GM19035 (cell line): ENCODE data around the gene PYDC2.
"Not testable (repeated sequence)": the region's sequence is repeated elsewhere in the genome, so short reads cannot be mapped to it uniquely, and the experiment has no call there.

Experiments used
- ATAC-seq: cut with Tn5 transposase; IDR thresholded peaks from one replicate; pipeline ENCODE4 v1.9.1; 2021; ENCODE audit not compliant: unreplicated experiment

The PYDC2 gene

GRCh38 chr3:191460360-191460759 is 603 bp upstream of the PYDC2 start:
- no peak for ATAC-seq

GRCh38 chr3:191470080-191470479 is 9.1 kb downstream of the PYDC2 start:
- no peak for ATAC-seq

- no peak for ATAC-seq
These were observed 9.6 kb downstream of the PYDC2 start for GRCh38 chr3:191470545-191470944.

DNA sequence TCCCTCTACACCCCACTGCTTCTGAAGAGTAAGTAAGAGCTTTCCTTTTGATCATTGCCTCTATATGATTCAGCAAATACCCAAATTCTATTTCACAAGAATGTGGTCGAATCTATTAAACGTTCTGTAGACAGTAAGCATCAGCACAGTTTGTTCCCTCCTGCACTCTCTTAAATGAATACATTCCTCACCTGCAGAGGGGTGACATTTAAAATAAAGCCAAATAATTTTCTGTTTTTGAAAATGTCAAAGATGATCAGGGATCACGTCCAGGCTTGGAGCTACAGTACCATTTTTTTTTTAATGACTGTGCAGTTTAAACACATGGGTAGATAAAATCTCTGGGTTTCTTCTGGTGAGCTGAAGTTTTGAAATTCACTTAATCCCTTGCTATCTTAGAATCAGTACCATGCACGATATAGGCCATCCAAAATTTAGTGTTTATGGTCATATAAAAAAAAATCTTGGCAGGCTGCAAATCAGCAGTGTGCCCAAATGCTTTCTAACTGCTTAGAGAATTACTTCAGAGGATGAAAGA is 12.8 kb downstream of the PYDC2 start:
- no peak for ATAC-seq

DNA sequence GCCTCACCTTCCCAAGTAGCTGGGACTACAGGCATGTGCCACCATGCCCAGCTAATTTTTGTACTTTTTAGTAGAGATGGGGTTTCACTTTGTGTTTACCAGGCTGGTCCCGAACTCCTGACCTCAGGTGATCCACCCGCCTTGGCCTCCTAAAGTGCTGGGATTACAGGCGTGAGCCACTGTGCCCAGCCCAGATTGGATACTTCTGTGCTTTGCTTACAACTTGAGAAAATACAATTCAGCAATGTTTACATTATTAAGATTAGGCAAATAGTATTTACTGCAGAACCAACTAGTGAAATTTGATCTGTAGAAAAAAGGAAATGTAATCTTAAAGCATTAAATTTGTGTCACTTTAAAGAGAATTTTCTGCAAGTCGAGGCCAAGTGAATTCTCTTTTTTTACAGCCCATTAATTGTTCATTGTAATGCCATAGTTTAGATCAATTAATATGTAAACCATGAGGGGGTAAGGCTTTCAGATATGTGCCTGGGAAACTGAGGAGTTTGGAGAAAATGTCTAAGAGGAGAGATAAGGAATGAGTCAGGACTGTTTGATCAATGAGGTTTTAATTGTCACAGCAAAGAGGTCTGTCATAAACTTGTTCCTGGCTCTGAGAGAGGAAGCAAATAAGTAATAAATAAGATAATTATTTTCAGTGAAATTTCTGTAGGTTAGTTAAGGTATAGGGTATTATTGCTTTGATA is 15.3 kb downstream of the PYDC2 start:
- no peak for ATAC-seq

- not testable (repeated sequence) for ATAC-seq
These were observed 23.0 kb downstream of the PYDC2 start for GRCh38 chr3:191483994-191484393.

- no peak for ATAC-seq
These were observed 23.5 kb downstream of the PYDC2 start for GRCh38 chr3:191484461-191484860.

GRCh38 chr3:191492601-191493000 is 31.6 kb downstream of the PYDC2 start:
- ATAC-seq, result no peak

GRCh38 chr3:191493336-191493735 is 32.4 kb downstream of the PYDC2 start:
- no peak for ATAC-seq

- ATAC-seq, result no peak
These were observed 38.5 kb downstream of the PYDC2 start for GRCh38 chr3:191499307-191500080.

DNA sequence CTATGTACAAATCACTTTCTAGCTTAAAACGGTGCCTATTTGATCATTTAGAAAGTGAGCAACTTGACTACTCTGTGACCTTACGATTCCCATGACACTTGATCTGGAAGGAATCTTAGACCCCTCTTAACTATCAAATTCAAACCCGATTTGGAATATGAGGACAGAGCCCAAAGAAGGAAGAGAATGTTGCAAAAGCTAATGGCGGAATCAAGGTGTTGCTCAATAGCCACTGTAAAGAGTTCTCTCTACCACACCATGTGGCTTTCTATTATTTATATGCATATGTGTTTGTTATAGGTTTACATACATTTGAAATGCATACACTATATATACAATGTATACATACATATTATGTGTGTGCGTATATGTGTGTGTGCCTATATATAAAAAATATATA is 39.9 kb downstream of the PYDC2 start:
- ATAC-seq, result no peak

DNA sequence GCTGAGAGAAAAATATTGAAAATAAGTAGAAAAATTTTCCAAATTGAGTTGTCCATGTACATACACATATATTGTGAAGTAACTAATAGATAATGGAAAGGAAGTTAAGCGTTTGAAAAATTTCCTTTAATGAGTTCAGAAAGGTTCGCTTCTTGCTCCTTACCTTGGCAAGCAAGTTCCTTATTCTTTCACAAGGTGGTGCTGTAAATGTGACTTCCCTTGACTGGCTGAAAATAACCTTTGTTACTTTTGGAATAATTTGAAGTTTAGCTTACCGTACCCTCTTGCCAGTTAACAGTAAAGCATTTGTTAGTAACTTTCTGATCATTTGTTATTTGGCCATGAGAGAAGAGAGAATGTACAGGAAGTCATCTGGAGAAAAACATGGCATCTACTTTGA is 41.6 kb downstream of the PYDC2 start:
- no peak for ATAC-seq

- ATAC-seq, result no peak
These were observed 48.1 kb downstream of the PYDC2 start for GRCh38 chr3:191509078-191509477.
